HG03066 (cell line): Measurements from ENCODE around the gene RAB21.
"Not testable (repeated sequence)": the region's sequence is repeated elsewhere in the genome, so short reads cannot be mapped to it uniquely, and the experiment has no call there.

Experiments
- ATAC-seq: cut with Tn5 transposase; IDR thresholded peaks from one replicate; pipeline ENCODE4 v1.9.1; 2021; ENCODE audit warnings: low read depth; ENCODE audit not compliant: unreplicated experiment

The RAB21 gene

GRCh38 chr12:71792599-71792998, 37.9 kb downstream of the RAB21 start:
- no peak for ATAC-seq

- ATAC-seq: no peak
Measured at GRCh38 chr12:71795901-71796300, 41.2 kb downstream of the RAB21 start.

GRCh38 chr12:71797531-71797930, 42.9 kb downstream of the RAB21 start:
- no peak for ATAC-seq

GRCh38 chr12:71799106-71799505, 44.4 kb downstream of the RAB21 start:
- no peak for ATAC-seq

GRCh38 chr12:71800177-71800576, 45.5 kb downstream of the RAB21 start:
- ATAC-seq: no peak

GRCh38 chr12:71804505-71804904, 49.8 kb downstream of the RAB21 start:
- no peak for ATAC-seq

GRCh38 chr12:71810921-71811320, 56.3 kb downstream of the RAB21 start:
- ATAC-seq: no peak

GRCh38 chr12:71815242-71815641, 60.6 kb downstream of the RAB21 start:
- ATAC-seq: not testable (repeated sequence)

- ATAC-seq: not testable (repeated sequence)
Measured at GRCh38 chr12:71822088-71822487, 67.4 kb downstream of the RAB21 start.

- no peak for ATAC-seq
Measured at GRCh38 chr12:71828813-71829212, 74.2 kb downstream of the RAB21 start.

- no peak for ATAC-seq
Measured at GRCh38 chr12:71837356-71837755, 82.7 kb downstream of the RAB21 start.

- no peak for ATAC-seq
Measured at GRCh38 chr12:71838231-71838630, 83.6 kb downstream of the RAB21 start.

- no peak for ATAC-seq
Measured at GRCh38 chr12:71838676-71839075, 84.0 kb downstream of the RAB21 start.

- peak; percentile 9 for ATAC-seq
Measured at GRCh38 chr12:71840231-71840847, 85.7 kb downstream of the RAB21 start.

GRCh38 chr12:71846322-71846940, 91.8 kb downstream of the RAB21 start:
- no peak for ATAC-seq

GRCh38 chr12:71848212-71848611, 93.5 kb downstream of the RAB21 start:
- no peak for ATAC-seq

GRCh38 chr12:71849109-71849851, 94.6 kb downstream of the RAB21 start:
- ATAC-seq: no peak
